HG03342 (cell line): ENCODE measurements around the gene TRPM3.

ENCODE experiments used
- ATAC-seq: cut with Tn5 transposase; IDR thresholded peaks from one replicate; pipeline ENCODE4 v1.9.1; 2021; ENCODE audit warnings: mild to moderate bottlenecking, moderate library complexity; ENCODE audit not compliant: unreplicated experiment

The TRPM3 gene

GRCh38 chr9:70835323-70835722 lies 286.1 kb downstream of the TRPM3 start:
- no peak for ATAC-seq

- no peak for ATAC-seq
These were observed 288.9 kb downstream of the TRPM3 start for GRCh38 chr9:70832492-70832891.

GRCh38 chr9:70830618-70831017 lies 290.8 kb downstream of the TRPM3 start:
- ATAC-seq: no peak

GRCh38 chr9:70829591-70830265 lies 291.7 kb downstream of the TRPM3 start:
- no peak for ATAC-seq

- ATAC-seq: no peak
These were observed 294.9 kb downstream of the TRPM3 start for GRCh38 chr9:70826562-70826961.

GRCh38 chr9:70823284-70823683 lies 298.1 kb downstream of the TRPM3 start:
- ATAC-seq: no peak

GRCh38 chr9:70817311-70817710 lies 304.1 kb downstream of the TRPM3 start:
- ATAC-seq: no peak

GRCh38 chr9:70816891-70817290 lies 304.5 kb downstream of the TRPM3 start:
- ATAC-seq: no peak

- no peak for ATAC-seq
These were observed 305.1 kb downstream of the TRPM3 start for GRCh38 chr9:70816316-70816715.

- ATAC-seq: no peak
These were observed 306.8 kb downstream of the TRPM3 start for GRCh38 chr9:70814597-70814996.

- ATAC-seq: no peak
These were observed 308.3 kb downstream of the TRPM3 start for GRCh38 chr9:70813141-70813540.

GRCh38 chr9:70811638-70812037 lies 309.8 kb downstream of the TRPM3 start:
- ATAC-seq: peak; percentile 70

- ATAC-seq: no peak
These were observed 314.5 kb downstream of the TRPM3 start for GRCh38 chr9:70806875-70807274.

- ATAC-seq: no peak
These were observed 315.5 kb downstream of the TRPM3 start for GRCh38 chr9:70805949-70806348.

- ATAC-seq: no peak
These were observed 318.5 kb downstream of the TRPM3 start for GRCh38 chr9:70802758-70803436.

- no peak for ATAC-seq
These were observed 319.2 kb downstream of the TRPM3 start for GRCh38 chr9:70802206-70802605.

- no peak for ATAC-seq
These were observed 320.1 kb downstream of the TRPM3 start for GRCh38 chr9:70801181-70801829.

- no peak for ATAC-seq
These were observed 323.4 kb downstream of the TRPM3 start for GRCh38 chr9:70798018-70798417.

GRCh38 chr9:70795841-70796240 lies 325.6 kb downstream of the TRPM3 start:
- no peak for ATAC-seq

- no peak for ATAC-seq
These were observed 328.6 kb downstream of the TRPM3 start for GRCh38 chr9:70792796-70793195.

GRCh38 chr9:70791936-70792335 lies 329.5 kb downstream of the TRPM3 start:
- no peak for ATAC-seq

GRCh38 chr9:70789086-70789485 lies 332.3 kb downstream of the TRPM3 start:
- no peak for ATAC-seq
